Uterus (tissue), 4 donors: Measurements from ENCODE around the gene UHRF2. TPM values are rescaled to one million over a fixed set of nuclear protein-coding genes. Genes with fewer than 3 reads are reported as not detected.

Source experiments
- DNase-seq, 2 donors: peaks; one replicate each; pipeline ENCODE4 v3.0.0-alpha.2; 2019 to 2020
- H3K27ac ChIP-seq, 2 donors: fragments of 200-600 bp; sonication (generic); 1 replicate in 1 of 2; 2 replicates in 1 of 2; pipeline ENCODE4 v1.5.1; 2016 to 2018
- H3K27me3 ChIP-seq, 2 donors: fragments of 200-600 bp; sonication (generic); one replicate each; pipeline ENCODE4 v1.5.1; 2018 to 2019; ENCODE audit warnings: control low read depth in 1 of 2
- H3K36me3 ChIP-seq, 2 donors: fragments of 200-600 bp; sonication (generic); one replicate each; pipeline ENCODE4 v1.5.1; 2019; ENCODE audit warnings: control low read depth in 1 of 2
- H3K4me1 ChIP-seq, 2 donors: fragments of 200-600 bp; sonication (generic); one replicate each; pipeline ENCODE4 v1.5.1; 2018 to 2019; ENCODE audit warnings: control low read depth in 1 of 2
- H3K4me3 ChIP-seq, 2 donors: fragments of 200-600 bp; sonication (generic); 1 replicate in 1 of 2; 2 replicates in 1 of 2; pipeline ENCODE4 v1.5.1; 2018 to 2019; ENCODE audit warnings: mild to moderate bottlenecking in 1 of 2
- H3K9me3 ChIP-seq, 2 donors: fragments of 200-600 bp; sonication (generic); one replicate each; pipeline ENCODE4 v1.5.1; 2019; ENCODE audit warnings: control low read depth in 1 of 2
- CTCF ChIP-seq, 4 experiments: fragments of 200-600 bp in 2 of 4; fragments of 450-650 bp in 2 of 4; sonication (generic) in 2 of 4; IDR thresholded peaks; one replicate each; pipeline ENCODE4 v1.5.1; 2016 to 2019; ENCODE audit warnings: antibody characterized with exemption in 4 of 4, mild to moderate bottlenecking in 2 of 4, moderate library complexity in 1 of 4
- POLR2A ChIP-seq, 2 donors: fragments of 450-650 bp; IDR thresholded peaks; one replicate each; pipeline ENCODE4 v1.6.1; 2016; ENCODE audit warnings: antibody characterized with exemption in 2 of 2, mild to moderate bottlenecking in 1 of 2, moderate library complexity in 1 of 2
- intact Hi-C: fragments of 100-400 bp; cut with DNase I; formaldehyde crosslinking; loops from one replicate; pipeline ENCODE4 v1.15.1; 2023; ENCODE audit warnings: low total_unique reads
- total RNA-seq, 4 donors: library from RNA; depleted of rRNA in 3 of 4; stranded (reverse); fragments of >200 nt in 3 of 4; gene quantifications; one replicate each; pipeline versions ENCODE4 v1.1.0 to v1.2.4, GENCODE V29; 2014 to 2023
- donor health status: DM: yes; HTN: yes; CAD: no.

The UHRF2 gene
- total RNA-seq, 4 donors from 2014 or later: 40.7 to 107 (median 63.1) TPM

- Histone ChIP-seq H3K4me1 (no peaks in the 10 kb centered on the region), H3K36me3 (no peaks in the 10 kb centered on the region), H3K4me3 (no peak overlapping the region), H3K27ac (no peak overlapping the region), H3K9me3 (no peaks in the 10 kb centered on the region), H3K27me3 (no peaks in the 10 kb centered on the region)
- TF ChIP-seq CTCF (IDR thresholded peaks at IDR 0.05) (no peak), POLR2A (IDR thresholded peaks at IDR 0.05) (no peak)
- intact Hi-C loops: no loop called here
- no peak for DNase-seq
Measured at GRCh38 chr9:6488395-6488794, 75.4 kb downstream of the UHRF2 start.

- Histone ChIP-seq H3K4me3 (no peak overlapping the region), H3K4me1 (no peaks in the 10 kb centered on the region), H3K27me3 (no peaks in the 10 kb centered on the region), H3K9me3 (no peaks in the 10 kb centered on the region), H3K36me3 (no peaks in the 10 kb centered on the region), H3K27ac (no peak overlapping the region)
- DNase-seq: no peak
- intact Hi-C loops: no loop called here
- TF ChIP-seq POLR2A (IDR thresholded peaks at IDR 0.05) (no peak), CTCF (IDR thresholded peaks at IDR 0.05) (no peak)
Measured at GRCh38 chr9:6489099-6489498, 76.1 kb downstream of the UHRF2 start.

- Histone ChIP-seq H3K9me3 (no peaks in the 10 kb centered on the region), H3K27ac (no peak overlapping the region), H3K4me3 (no peak overlapping the region), H3K36me3 (no peaks in the 10 kb centered on the region), H3K4me1 (no peaks in the 10 kb centered on the region), H3K27me3 (no peaks in the 10 kb centered on the region)
- intact Hi-C loops: no loop called here
- no peak for TF ChIP-seq CTCF (IDR thresholded peaks at IDR 0.05)
- no peak for DNase-seq
Measured at GRCh38 chr9:6490863-6491262, 77.9 kb downstream of the UHRF2 start.

- H3K36me3 ChIP-seq: no peaks in the 10 kb centered on the region
- no peak for DNase-seq
- H3K9me3 ChIP-seq: no peaks in the 10 kb centered on the region
- no peak overlapping the region for H3K4me3 ChIP-seq
- no peak overlapping the region for H3K27ac ChIP-seq
- intact Hi-C loops: no loop called here
- TF ChIP-seq CTCF (IDR thresholded peaks at IDR 0.05) (no peak), POLR2A (IDR thresholded peaks at IDR 0.05) (no peak)
- no peaks in the 10 kb centered on the region for H3K27me3 ChIP-seq
- no peaks in the 10 kb centered on the region for H3K4me1 ChIP-seq
Measured at GRCh38 chr9:6495466-6495865, 82.5 kb downstream of the UHRF2 start.

GRCh38 chr9:6498982-6499381 lies 86.0 kb downstream of the UHRF2 start:
- Histone ChIP-seq H3K4me1 (no peaks in the 10 kb centered on the region), H3K9me3 (no peaks in the 10 kb centered on the region), H3K27ac (no peak overlapping the region), H3K27me3 (no peaks in the 10 kb centered on the region), H3K4me3 (no peak overlapping the region), H3K36me3 (no peaks in the 10 kb centered on the region)
- DNase-seq: no peak
- TF ChIP-seq CTCF (IDR thresholded peaks at IDR 0.05) (no peak), POLR2A (IDR thresholded peaks at IDR 0.05) (no peak)
- intact Hi-C loops: no loop called here
